ENCODE data around the gene VEZT. TPM values are rescaled to one million over a fixed set of nuclear protein-coding genes. Genes with fewer than 3 reads are reported as not detected.

Gene VEZT
- total RNA-seq, 1 experiment from 2014 or later: 77.4 TPM

- H3K4me3 ChIP-seq (ENCODE audit: low read depth, low read length): no peak overlapping the region
- ChIA-PET CTCF (no interaction called here), POLR2A (no interaction called here)
- H3K36me3 Mint-ChIP-seq (ENCODE audit: insufficient read depth, unreplicated experiment): peaks cover 7% of the 10 kb centered on the region
- no TSS peak for BruUV-seq (replicated peaks)
- peaks cover 17% of the 10 kb centered on the region for H3K4me1 ChIP-seq
- intact Hi-C loops (cut with micrococcal nuclease; ENCODE audit: unreplicated experiment): loop anchor here (2.0 kb wide), 1 partner anchor 38 kb away; the partner anchor contains the start of genes FGD6 and VEZT
- DNase-seq: no peak
- H3K27me3 ChIP-seq (replicated peaks; ENCODE audit: control insufficient read depth, insufficient read depth, low read length): no peaks in the 10 kb centered on the region
- TF ChIP-seq CTCF (IDR thresholded peaks at IDR 0.05; ENCODE audit: insufficient read depth in 1 of 2, low read depth in 1 of 2, low read length in 1 of 2, severe bottlenecking in 1 of 2, unreplicated experiment in 1 of 2): no peak
- H3K9me3 ChIP-seq: no peaks in the 10 kb centered on the region
- H3K27me3 Mint-ChIP-seq (ENCODE audit: insufficient read depth, unreplicated experiment): no peaks in the 10 kb centered on the region
- no peak overlapping the region for H3K4me3 Mint-ChIP-seq (ENCODE audit: unreplicated experiment)
- peaks cover 9% of the 10 kb centered on the region for H3K4me1 Mint-ChIP-seq (ENCODE audit: low read depth, unreplicated experiment)
- no peaks in the 10 kb centered on the region; the same call in 1 of the 2 replicates for H3K36me3 ChIP-seq (ENCODE audit: control insufficient read depth, insufficient read depth, low read length)
- no peak overlapping the region for H3K27ac Mint-ChIP-seq (ENCODE audit: unreplicated experiment)
- no peaks in the 10 kb centered on the region for H3K9me3 Mint-ChIP-seq (ENCODE audit: unreplicated experiment)
Measured at GRCh38 chr12:95179011-95179410, 38.6 kb upstream of the VEZT start.

DNA sequence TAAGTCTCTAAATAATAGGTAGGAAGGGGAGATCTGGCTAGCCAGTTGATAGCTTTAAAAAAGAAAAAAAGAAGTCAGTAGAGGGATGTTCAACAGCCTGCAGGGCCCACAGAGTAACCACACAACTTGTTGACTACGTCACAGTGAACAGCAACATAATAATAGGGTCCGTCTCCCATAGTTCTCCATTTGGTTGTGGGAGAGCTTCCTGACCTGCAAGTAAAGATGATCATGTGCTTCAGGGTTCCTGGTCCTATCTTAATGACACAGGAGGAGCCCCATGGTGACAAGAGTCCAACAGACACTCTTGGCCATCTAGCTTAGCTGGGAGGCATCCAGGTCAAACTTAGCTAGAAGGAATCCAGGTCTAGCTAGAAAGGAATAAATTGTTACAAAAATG is 36.5 kb upstream of the VEZT start:
- Histone ChIP-seq H3K36me3 (ENCODE audit: control insufficient read depth, insufficient read depth, low read length) (no peaks in the 10 kb centered on the region; the same call in 1 of the 2 replicates), H3K4me3 (ENCODE audit: low read depth, low read length) (no peak overlapping the region), H3K4me1 (peaks cover 16% of the 10 kb centered on the region), H3K27me3 (replicated peaks; ENCODE audit: control insufficient read depth, insufficient read depth, low read length) (no peaks in the 10 kb centered on the region), H3K9me3 (no peaks in the 10 kb centered on the region)
- H3K27ac Mint-ChIP-seq (ENCODE audit: unreplicated experiment): no peak overlapping the region
- no peaks in the 10 kb centered on the region for H3K9me3 Mint-ChIP-seq (ENCODE audit: unreplicated experiment)
- ChIA-PET CTCF (no interaction called here), POLR2A (no interaction called here)
- BruUV-seq (replicated peaks): no TSS peak
- no peak for DNase-seq
- peaks cover 18% of the 10 kb centered on the region for H3K36me3 Mint-ChIP-seq (ENCODE audit: insufficient read depth, unreplicated experiment)
- intact Hi-C loops (cut with micrococcal nuclease; ENCODE audit: unreplicated experiment): no loop called here
- no peak for TF ChIP-seq CTCF (IDR thresholded peaks at IDR 0.05; ENCODE audit: insufficient read depth in 1 of 2, low read depth in 1 of 2, low read length in 1 of 2, severe bottlenecking in 1 of 2, unreplicated experiment in 1 of 2)
- H3K27me3 Mint-ChIP-seq (ENCODE audit: insufficient read depth, unreplicated experiment): no peaks in the 10 kb centered on the region
- H3K4me1 Mint-ChIP-seq (ENCODE audit: low read depth, unreplicated experiment): peaks cover 4% of the 10 kb centered on the region
- H3K4me3 Mint-ChIP-seq (ENCODE audit: unreplicated experiment): no peak overlapping the region

GRCh38 chr12:95182868-95183415 is 34.7 kb upstream of the VEZT start:
- intact Hi-C loops (cut with micrococcal nuclease; ENCODE audit: unreplicated experiment): no loop called here
- H3K4me1 Mint-ChIP-seq (ENCODE audit: low read depth, unreplicated experiment): peaks cover 6% of the 10 kb centered on the region
- Histone ChIP-seq H3K27me3 (replicated peaks; ENCODE audit: control insufficient read depth, insufficient read depth, low read length) (no peaks in the 10 kb centered on the region), H3K36me3 (ENCODE audit: control insufficient read depth, insufficient read depth, low read length) (no peaks in the 10 kb centered on the region; the same call in 1 of the 2 replicates), H3K9me3 (no peaks in the 10 kb centered on the region), H3K4me3 (ENCODE audit: low read depth, low read length) (no peak overlapping the region), H3K4me1 (peaks cover 19% of the 10 kb centered on the region)
- ChIA-PET POLR2A (no interaction called here), CTCF (no interaction called here)
- no peak overlapping the region for H3K27ac Mint-ChIP-seq (ENCODE audit: unreplicated experiment)
- H3K4me3 Mint-ChIP-seq (ENCODE audit: unreplicated experiment): no peak overlapping the region
- no peak for TF ChIP-seq CTCF (IDR thresholded peaks at IDR 0.05; ENCODE audit: insufficient read depth in 1 of 2, low read depth in 1 of 2, low read length in 1 of 2, severe bottlenecking in 1 of 2, unreplicated experiment in 1 of 2)
- DNase-seq: no peak
- no peaks in the 10 kb centered on the region for H3K9me3 Mint-ChIP-seq (ENCODE audit: unreplicated experiment)
- H3K27me3 Mint-ChIP-seq (ENCODE audit: insufficient read depth, unreplicated experiment): no peaks in the 10 kb centered on the region
- H3K36me3 Mint-ChIP-seq (ENCODE audit: insufficient read depth, unreplicated experiment): peaks cover 22% of the 10 kb centered on the region
- no TSS peak for BruUV-seq (replicated peaks)
